ENCODE measurements around the gene RUSF1.

RUSF1 gene

DNA sequence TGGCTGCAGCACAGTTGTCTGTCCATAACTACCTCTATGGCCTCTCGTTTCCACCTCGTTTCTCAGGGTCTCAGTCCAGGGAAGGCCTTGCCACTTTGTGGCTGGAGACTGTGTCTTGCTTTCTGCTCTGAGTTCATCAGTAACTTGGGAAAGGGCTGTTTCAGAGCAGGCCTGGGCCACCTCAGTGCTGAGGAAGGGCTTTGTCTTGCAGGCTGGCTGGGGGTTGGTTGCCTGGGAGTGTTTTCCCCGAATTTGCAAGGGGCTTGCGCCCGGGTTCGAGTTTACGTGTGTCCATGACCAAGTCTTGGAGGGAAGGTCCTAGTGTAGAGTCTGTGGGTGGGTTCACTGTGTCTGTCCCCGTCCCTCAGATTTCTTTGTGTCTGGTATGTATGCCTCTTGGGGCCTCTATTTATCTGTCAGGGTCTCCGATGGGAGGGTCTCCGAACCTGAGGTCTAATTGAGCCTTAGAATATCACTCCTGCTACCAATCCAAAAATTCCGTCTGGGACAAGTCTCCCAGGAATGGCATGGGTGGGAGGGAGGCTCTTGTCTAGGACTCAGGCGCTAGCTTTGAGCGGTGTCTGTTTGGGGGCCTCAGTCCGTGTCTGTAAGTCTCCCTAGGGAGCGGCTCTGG lies 36.8 kb downstream of the RUSF1 start:
- in situ Hi-C loops (cut with MboI; ENCODE audit: low sequenced_read_pairs) = no loop called here

- in situ Hi-C loops (cut with MboI; ENCODE audit: low sequenced_read_pairs) = no loop called here
These were observed 37.6 kb downstream of the RUSF1 start for GRCh38 chr16:31470615-31471014.

GRCh38 chr16:31467858-31468257 lies 40.3 kb downstream of the RUSF1 start:
- in situ Hi-C loops (cut with MboI; ENCODE audit: low sequenced_read_pairs) = no loop called here

DNA sequence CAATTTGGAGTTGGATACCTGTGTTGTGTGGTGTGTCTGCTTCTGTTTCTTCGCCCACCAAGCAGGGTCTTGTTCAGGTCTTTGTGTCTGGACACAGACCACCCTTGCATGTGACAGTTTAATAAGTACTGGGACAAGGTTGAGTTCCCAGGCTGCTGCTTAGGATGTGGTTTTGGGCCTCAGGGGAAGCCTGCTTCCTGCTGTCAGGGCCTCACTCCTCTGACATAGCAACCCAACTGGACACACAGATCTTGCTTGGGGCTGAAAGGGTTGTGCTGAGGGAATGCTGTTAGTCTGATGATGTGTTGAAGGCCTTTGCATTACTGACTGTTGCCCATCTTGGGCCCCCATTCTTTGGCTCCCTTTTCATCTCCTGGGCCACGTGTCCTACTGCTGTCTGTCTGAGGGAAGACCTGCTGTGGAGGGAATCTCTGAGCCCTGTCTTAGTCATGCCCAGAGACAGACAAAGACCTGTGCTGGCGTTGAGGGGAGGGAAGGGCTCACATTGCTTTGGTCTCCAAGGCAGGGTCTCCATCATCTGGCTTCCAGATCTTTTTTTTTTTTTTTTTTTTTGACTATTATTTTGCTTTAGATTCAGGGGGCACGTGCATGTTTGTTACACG lies 40.9 kb downstream of the RUSF1 start:
- in situ Hi-C loops (cut with MboI; ENCODE audit: low sequenced_read_pairs) = no loop called here

DNA sequence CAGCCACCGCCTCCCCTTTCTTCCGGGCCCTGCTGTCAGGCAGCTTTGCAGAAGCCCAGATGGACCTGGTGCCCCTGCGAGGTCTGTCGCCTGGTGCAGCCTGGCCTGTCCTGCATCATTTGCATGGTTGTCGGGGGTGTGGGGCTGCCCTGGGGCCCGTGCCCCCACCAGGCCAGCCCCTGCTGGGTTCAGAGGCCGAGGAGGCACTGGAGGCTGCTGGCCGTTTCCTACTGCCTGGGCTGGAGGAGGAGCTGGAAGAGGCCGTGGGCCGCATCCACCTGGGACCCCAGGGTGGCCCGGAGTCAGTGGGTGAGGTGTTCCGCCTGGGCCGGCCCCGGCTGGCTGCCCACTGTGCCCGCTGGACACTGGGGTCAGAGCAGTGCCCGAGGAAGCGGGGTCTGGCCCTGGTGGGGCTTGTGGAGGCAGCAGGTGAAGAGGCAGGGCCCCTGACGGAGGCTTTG lies 41.8 kb downstream of the RUSF1 start:
- in situ Hi-C loops (cut with MboI; ENCODE audit: low sequenced_read_pairs) = no loop called here

DNA sequence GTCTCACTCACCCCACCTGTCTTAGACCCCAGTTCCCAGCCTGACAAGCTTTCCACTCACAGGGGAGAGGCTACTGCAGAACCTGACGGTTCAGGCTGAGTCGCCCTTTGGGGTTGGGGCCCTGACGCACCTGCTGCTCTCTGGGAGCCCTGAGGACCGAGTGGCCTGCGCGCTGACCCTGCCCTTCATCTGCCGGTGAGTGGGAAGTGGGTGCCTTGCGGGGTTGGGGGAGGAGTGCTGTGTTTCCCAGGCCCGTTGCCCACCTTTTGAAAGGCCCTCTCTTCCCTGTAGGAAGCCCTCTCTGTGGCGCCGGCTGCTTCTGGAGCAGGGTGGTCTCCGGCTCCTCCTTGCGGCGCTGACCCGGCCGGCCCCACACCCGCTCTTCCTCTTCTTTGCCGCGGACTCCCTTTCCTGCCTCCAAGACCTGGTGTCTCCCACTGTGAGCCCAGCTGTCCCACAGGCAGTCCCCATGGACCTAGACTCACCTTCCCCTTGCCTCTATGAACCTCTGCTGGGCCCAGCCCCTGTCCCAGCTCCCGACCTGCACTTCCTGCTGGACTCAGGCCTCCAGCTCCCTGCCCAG lies 42.3 kb downstream of the RUSF1 start:
- in situ Hi-C loops (cut with MboI; ENCODE audit: low sequenced_read_pairs) = no loop called here

GRCh38 chr16:31464781-31465260 lies 43.4 kb downstream of the RUSF1 start:
- in situ Hi-C loops (cut with MboI; ENCODE audit: low sequenced_read_pairs) = no loop called here

- in situ Hi-C loops (cut with MboI; ENCODE audit: low sequenced_read_pairs) = no loop called here
These were observed 43.8 kb downstream of the RUSF1 start for GRCh38 chr16:31464348-31464769.

GRCh38 chr16:31461921-31462804 lies 46.0 kb downstream of the RUSF1 start:
- in situ Hi-C loops (cut with MboI; ENCODE audit: low sequenced_read_pairs) = no loop called here

DNA sequence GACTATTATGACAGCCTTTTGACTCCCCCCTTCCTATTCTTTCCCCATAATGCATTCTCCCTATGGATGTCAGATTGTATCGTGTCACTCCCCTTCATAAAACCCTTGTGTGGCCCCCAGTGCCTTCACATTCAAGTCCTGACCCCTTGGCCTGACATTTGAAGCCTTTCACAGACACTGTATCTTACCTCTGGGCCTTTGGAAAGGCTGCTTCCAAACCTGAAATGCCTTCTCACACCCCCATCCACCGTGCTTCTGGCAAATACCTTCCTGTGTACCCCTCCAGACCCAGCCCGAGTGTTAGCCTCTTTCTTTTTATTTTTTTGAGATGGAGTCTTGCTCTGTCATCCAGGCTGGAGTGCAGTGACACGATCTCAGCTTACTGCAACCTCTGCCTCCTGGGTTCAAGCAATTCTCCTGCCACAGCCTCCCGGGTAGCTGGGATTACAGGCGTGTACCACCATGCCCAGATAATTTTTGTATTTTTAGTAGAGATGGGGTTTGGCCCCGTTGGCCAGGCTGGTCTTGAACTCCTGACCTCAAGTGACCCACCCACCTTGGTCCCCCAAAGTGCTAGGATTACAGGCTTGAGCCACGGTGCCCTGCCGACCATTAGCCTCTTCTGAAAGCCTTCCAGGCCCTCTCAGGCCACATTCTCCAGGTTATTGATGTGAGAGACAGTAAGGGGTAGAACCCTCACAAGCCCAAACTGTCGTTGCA lies 46.8 kb downstream of the RUSF1 start:
- in situ Hi-C loops (cut with MboI; ENCODE audit: low sequenced_read_pairs) = no loop called here

DNA sequence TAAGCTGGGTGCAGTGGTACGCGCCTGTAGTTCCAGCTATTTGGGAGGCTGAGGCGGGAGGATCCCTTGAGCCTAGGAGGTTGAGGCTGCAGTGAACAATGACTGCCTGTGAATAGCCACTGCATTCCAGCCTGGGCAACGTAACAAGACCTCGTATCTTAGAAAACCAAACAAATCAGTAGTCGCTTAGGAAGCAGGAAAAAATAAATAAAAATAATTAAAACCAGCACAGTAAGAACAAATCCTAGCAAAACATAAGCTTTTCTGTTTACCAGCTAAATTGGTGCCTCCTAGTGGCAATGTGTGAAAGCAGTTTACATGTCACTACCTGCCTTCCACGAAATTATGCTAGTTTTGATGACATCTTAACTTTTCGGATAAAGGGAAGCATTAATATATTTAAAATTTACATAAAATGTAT lies 47.6 kb downstream of the RUSF1 start:
- in situ Hi-C loops (cut with MboI; ENCODE audit: low sequenced_read_pairs) = no loop called here

DNA sequence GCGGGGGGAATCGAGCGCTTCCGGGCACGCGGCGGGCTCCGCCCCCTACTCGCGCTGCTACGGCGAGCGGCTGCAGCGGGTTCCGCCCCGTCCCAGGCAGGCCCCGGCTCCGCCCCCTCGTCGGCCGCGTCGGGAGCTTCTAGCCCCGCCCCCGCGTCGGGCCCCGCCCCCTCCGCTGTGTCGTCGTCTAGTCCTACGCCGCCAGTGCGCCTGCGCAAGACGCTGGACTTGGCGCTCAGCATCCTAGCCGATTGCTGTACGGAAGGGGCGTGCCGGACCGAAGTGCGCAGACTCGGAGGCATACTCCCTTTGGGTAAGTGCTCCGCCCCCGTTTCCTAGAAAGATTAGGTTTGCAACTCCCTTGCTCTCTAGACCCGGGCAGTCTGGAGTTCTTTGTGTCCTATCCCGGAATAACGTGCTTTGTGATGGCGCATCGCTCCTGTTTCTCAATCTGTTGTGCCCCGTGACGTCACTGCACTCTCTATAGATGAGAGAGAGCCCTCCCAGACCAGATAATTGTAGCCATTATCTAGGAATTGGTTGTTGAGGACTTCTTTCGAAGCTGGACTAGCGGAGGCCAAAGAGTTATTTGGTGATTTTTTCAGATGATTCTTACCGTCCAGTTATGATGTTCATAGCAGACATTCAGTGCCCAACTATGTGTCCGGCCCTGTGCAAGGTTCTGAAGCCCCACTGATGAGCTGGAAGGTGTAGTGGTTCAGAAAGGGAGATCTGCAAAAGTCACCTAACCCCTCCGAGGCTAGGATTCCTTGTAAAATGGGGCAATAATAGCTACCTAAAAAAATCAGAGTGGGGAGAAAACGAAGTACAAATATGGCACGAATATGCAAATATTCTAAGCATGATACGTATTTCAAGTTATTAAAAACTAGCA lies 48.3 kb downstream of the RUSF1 start:
- in situ Hi-C loops (cut with MboI; ENCODE audit: low sequenced_read_pairs) = no loop called here

DNA sequence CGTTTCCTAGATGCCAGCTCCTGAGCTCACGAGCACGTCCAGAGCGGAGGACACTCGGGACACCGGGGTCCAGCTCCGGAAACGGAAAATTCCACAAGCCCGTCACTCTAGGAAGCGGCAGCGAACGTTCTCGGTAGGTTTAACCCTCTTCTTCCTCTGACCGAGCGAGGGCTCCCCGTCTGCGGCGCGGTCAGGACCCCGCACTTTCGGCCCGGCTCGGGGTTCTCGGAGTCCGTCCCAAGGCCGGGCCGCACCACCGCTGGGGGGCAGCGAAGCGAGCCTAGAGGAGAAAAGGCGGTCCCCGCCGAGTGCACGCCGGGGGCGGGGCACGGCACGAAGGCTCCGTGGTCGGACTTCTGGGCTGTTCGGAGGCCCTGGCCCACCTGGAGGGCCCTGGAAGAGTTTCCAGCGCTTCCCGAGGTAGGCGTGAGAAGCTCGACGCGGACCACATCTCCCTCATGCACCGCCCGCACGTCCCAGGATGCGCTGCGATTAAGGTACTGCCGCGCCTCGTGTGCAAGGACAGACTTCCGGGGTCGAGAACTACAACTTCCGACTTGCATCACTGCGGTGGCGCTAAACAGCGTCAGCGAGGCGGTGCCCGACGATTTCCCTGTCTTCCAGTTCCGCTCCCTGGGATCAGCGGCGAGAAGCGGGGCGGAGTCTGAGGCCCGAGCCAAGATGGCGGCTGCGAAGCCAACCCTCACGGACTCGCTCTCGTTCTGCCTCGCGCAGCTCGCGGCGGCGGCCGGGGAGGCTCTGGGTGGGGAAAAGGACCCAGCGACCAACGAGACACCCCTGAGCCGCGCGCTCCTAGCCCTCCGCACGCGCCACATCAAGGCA lies 49.1 kb downstream of the RUSF1 start, which contains the start of gene ARMC5:
Gene ARMC5, plus strand, starts transcription at position 658 of the 843 bp plus-strand sequence. Its CDS starts 24 bp downstream, at position 682.
- in situ Hi-C loops (cut with MboI; ENCODE audit: low sequenced_read_pairs) = no loop called here

DNA sequence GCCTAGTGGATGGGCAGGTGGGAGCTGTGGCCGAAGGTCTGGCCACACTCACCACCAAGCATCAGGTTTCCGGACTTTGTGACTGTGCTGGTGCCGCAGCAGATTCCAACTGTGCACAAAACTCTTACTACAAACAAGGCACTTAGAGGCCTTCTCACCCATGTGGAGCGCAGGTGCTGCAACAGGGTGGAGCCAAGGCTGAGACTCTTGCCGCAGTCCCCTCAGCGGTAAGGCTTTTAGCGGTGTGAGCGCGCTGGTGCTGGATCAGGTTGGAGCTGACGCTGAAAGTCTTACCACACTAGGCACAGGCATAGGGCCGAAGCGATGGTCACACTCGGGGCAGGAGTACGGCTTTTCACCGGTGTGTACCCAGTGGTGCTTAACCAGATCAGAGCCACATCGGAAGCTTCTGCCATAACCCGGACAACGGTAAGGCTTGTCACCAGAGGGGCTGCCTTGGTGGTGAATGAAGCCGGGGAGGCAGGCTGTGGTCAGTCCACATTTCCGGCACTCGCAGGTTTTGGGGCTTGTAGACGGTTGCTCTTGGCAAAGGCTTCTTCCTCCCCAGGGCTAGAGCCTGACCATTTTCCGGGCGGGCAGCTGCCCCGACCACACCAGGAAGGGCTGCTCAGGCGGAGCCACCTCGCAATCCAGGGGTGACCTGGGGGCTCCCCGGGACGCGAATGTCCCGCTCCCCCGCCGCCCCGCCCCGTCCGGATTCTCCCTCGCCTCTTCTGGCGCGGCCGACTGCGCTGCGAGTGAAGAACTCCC lies 49.9 kb downstream of the RUSF1 start:
- in situ Hi-C loops (cut with MboI; ENCODE audit: low sequenced_read_pairs) = no loop called here

DNA sequence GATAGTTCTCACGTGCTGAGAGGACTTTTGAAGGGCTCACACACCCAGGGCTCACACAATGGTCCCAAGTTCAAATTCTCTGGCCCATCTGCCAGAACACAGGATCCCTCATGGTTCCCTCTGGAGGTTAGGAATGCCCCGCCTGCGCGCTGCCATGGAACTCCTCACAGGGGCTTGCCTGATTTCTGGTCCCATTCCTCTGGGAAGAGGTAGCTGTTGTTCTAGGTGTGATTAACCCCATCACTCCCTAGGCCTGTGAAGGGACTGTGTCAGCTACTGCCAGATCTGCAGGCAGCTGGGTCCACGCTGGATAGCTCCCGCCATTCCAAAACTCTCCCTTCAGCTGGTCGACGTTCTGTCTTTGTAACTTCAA lies 51.2 kb downstream of the RUSF1 start:
- in situ Hi-C loops (cut with MboI; ENCODE audit: low sequenced_read_pairs) = no loop called here

DNA sequence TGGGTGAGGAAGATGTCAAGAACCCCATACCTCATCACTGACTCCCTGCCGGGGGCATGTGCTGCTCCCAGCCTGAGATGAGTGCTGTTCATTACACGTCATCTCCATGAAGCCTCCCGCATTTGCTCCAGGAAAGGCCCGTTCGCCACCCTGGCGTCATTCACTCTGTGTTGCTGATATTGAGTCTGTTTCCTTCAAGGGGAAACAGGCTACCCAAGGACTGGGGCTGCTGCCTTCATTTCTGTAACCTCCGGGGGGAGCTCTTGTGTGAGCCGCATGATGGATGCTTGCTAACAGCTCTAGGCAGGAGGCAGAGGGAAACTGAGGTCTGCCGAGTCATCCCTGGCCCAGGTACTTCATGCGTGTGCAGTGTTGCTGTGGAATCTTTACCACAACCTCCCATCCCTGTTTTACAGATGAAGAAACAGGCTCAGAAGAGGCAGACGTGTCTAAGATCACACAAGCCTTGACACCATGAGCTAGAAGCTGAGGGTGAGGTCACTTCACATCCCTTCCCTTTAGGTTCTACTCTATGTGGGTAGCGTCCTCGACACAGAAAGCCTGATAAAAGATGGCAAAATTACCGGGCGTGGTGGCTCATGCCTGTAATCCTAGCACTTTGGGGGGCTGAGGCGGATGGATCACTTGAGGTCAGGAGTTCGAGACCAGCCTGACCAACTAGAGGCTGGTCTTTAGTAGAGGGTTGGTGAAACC lies 52.4 kb downstream of the RUSF1 start:
- in situ Hi-C loops (cut with MboI; ENCODE audit: low sequenced_read_pairs) = no loop called here
